Measurements from ENCODE around the gene AVPR2. TPM values are rescaled to one million over a fixed set of nuclear protein-coding genes. Genes with fewer than 3 reads are reported as not detected.

AVPR2 gene
- total and polyA plus RNA-seq, 9 donors, result 0.34 to 1.5 (median 0.55) TPM; not detected in 3

DNA sequence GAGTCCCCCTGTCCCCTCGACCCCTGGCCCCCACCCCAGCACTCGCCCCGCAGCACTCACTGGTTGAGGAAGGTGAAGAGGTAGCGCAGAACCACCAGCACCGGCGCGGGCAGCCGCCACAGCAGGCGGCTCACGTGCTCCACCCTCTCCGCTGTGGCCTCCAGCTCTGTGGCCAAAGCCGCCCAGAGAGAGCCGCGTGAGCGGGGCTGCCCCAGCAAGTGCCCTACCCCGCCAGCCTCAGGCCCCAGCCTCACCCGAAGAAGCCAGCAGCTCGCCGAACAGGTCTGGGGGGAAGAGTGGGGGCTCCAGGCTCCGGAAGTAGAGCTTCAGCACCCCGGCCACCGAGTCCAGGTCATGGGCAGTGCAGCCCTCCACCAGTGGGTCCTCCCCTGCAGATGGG lies 6.0 kb downstream of the AVPR2 start:
- Histone ChIP-seq H3K9me3 (no peaks in the 10 kb centered on the region), H3K36me3 (no peaks in the 10 kb centered on the region), H3K27me3 (no peaks in the 10 kb centered on the region), H3K4me3 (no peak overlapping the region), H3K4me1 (ENCODE audit: insufficient read depth) (no peaks in the 10 kb centered on the region), H3K27ac (no peak overlapping the region)
- WGBS, 3 donors, result 89 to 95% (median 92%) methylated on average over 21 to 22 of the region's 22 CpGs
- intact Hi-C loops (cut with DNase I), result no loop called here
- TF ChIP-seq CTCF (IDR thresholded peaks at IDR 0.05), result no peak
- TF ChIP-seq POLR2A (IDR thresholded peaks at IDR 0.05), result no peak
- no peak for TF ChIP-seq EP300 (IDR thresholded peaks at IDR 0.05)
- no peak for DNase-seq

- 78 to 82% (median 79%) methylated on average over 6 of the region's 6 CpGs for WGBS, 3 donors
- TF ChIP-seq CTCF (IDR thresholded peaks at IDR 0.05), result no peak
- TF ChIP-seq POLR2A (IDR thresholded peaks at IDR 0.05), result no peak
- no peak for TF ChIP-seq EP300 (IDR thresholded peaks at IDR 0.05)
- intact Hi-C loops (cut with DNase I), result no loop called here
- Histone ChIP-seq H3K27ac (no peak overlapping the region), H3K27me3 (no peaks in the 10 kb centered on the region), H3K4me3 (no peak overlapping the region), H3K36me3 (no peaks in the 10 kb centered on the region), H3K4me1 (ENCODE audit: insufficient read depth) (no peaks in the 10 kb centered on the region), H3K9me3 (no peaks in the 10 kb centered on the region)
- DNase-seq, result no peak
Measured at GRCh38 chrX:153911798-153912197, 7.3 kb downstream of the AVPR2 start.

DNA sequence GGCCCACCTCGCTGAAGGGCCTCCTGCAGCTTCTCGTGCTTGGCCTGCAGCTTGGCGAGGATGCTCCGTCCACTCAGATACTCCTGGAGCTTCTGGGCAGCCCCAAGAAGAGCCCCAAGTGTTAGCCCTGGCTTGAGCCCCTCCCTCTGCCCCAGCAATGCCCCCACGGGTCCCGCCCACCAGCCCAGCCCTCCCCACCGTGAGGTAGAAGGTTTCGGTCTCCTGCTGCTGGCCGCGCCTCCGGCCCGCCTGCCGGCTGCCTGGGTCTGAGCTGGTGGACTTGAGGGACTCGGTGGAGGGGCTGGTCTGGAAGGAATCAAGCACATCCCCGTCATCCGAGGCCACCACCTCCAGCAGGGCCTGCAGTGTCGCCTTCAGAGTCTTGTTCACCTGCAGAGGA lies 8.7 kb downstream of the AVPR2 start:
- Histone ChIP-seq H3K27me3 (no peaks in the 10 kb centered on the region), H3K9me3 (no peaks in the 10 kb centered on the region), H3K4me3 (no peak overlapping the region), H3K4me1 (ENCODE audit: insufficient read depth) (no peaks in the 10 kb centered on the region), H3K27ac (no peak overlapping the region), H3K36me3 (no peaks in the 10 kb centered on the region)
- WGBS, 3 donors, result 63 to 66% (median 65%) methylated on average over 15 to 17 of the region's 17 CpGs
- TF ChIP-seq EP300 (IDR thresholded peaks at IDR 0.05) (no peak), POLR2A (IDR thresholded peaks at IDR 0.05) (no peak), CTCF (IDR thresholded peaks at IDR 0.05) (no peak)
- DNase-seq, result no peak
- intact Hi-C loops (cut with DNase I), result no loop called here

DNA sequence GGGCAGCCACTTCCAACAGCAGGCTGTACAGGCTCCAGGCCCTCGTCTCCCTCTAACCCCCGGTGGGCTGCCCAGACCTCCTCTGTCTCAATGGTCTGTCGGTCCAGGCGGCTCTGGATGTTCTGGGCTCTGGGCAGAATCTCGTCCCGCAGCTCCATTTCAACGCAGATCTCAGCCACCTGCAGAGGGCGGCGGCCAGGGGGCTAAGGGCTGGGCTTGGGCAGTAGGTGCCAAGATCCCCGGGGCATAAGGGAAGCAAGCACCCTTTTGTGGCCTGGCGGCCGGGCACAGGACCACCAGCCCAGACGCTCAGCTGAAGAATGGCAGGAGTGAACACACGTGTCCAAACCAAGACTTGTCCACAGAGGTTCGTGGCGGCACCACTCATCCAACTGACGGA lies 9.2 kb downstream of the AVPR2 start:
- Histone ChIP-seq H3K4me3 (no peak overlapping the region), H3K27me3 (no peaks in the 10 kb centered on the region), H3K27ac (no peak overlapping the region), H3K36me3 (no peaks in the 10 kb centered on the region), H3K9me3 (no peaks in the 10 kb centered on the region), H3K4me1 (ENCODE audit: insufficient read depth) (no peaks in the 10 kb centered on the region)
- WGBS, 3 donors, result 85 to 94% (median 93%) methylated on average over 17 of the region's 17 CpGs
- intact Hi-C loops (cut with DNase I), result no loop called here
- TF ChIP-seq EP300 (IDR thresholded peaks at IDR 0.05) (no peak), POLR2A (IDR thresholded peaks at IDR 0.05) (no peak), CTCF (IDR thresholded peaks at IDR 0.05) (no peak)
- no peak for DNase-seq

DNA sequence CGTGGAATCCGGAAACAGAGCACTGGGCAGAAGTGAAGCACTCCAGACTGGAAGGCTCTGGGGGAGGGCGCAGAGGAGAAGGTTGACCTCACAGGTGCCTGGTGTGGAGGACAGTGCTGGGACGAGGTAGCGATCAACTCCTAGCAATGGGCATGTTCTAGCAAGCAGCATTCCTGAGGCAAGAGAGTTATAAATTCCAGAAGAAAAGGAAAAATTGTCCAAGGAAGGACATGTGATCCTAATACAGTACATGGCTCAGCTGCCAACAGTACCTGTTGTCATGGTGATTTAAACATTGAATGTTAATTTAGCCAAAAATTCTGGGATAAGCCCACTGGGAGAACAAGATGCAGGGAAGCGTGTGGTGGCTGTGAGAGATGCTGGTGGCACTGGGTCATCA lies 13.4 kb downstream of the AVPR2 start:
- H3K4me1 ChIP-seq (ENCODE audit: insufficient read depth), result peaks cover 3% of the 10 kb centered on the region
- H3K36me3 ChIP-seq, result no peaks in the 10 kb centered on the region
- intact Hi-C loops (cut with DNase I), result no loop called here
- TF ChIP-seq CTCF (IDR thresholded peaks at IDR 0.05) (no peak), EP300 (IDR thresholded peaks at IDR 0.05) (no peak), POLR2A (IDR thresholded peaks at IDR 0.05) (no peak)
- H3K9me3 ChIP-seq, result no peaks in the 10 kb centered on the region
- H3K27ac ChIP-seq, result no peak overlapping the region
- no peak for DNase-seq
- H3K4me3 ChIP-seq, result no peak overlapping the region
- WGBS, 3 donors, result 85% methylated on average over 6 of the region's 6 CpGs
- H3K27me3 ChIP-seq, result no peaks in the 10 kb centered on the region

Measured in ovary (tissue), 9 donors.